WTC11 (cell line): Measurements from ENCODE around the gene NOL4L.

Source experiments
- CTCF ChIP-seq: fragments of 200-600 bp; IDR thresholded peaks from 2 replicates; pipeline ENCODE4 v1.8.0; 2022; ENCODE audit warnings: antibody characterized with exemption
- TEAD1 ChIP-seq: sonication (generic); formaldehyde crosslinking; IDR thresholded peaks from 2 replicates; pipeline ENCODE4 v1.8.0; 2022; ENCODE audit warnings: mild to moderate bottlenecking, missing genetic modification reagents
- TF ChIP-seq, protein P1 (sequence below): sonication (generic); formaldehyde crosslinking; IDR thresholded peaks from 2 replicates; pipeline ENCODE4 v1.8.1; 2023; ENCODE audit warnings: mild to moderate bottlenecking, moderate library complexity, missing genetic modification reagents

- no peak for TF ChIP-seq TEAD1
- no peak for TF ChIP-seq CTCF
- TF ChIP-seq, protein P1, sequence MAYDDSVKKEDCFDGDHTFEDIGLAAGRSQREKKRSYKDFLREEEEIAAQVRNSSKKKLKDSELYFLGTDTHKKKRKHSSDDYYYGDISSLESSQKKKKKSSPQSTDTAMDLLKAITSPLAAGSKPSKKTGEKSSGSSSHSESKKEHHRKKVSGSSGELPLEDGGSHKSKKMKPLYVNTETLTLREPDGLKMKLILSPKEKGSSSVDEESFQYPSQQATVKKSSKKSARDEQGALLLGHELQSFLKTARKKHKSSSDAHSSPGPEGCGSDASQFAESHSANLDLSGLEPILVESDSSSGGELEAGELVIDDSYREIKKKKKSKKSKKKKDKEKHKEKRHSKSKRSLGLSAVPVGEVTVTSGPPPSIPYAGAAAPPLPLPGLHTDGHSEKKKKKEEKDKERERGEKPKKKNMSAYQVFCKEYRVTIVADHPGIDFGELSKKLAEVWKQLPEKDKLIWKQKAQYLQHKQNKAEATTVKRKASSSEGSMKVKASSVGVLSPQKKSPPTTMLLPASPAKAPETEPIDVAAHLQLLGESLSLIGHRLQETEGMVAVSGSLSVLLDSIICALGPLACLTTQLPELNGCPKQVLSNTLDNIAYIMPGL: no peak
These were observed 89.2 kb downstream of the NOL4L start for GRCh38 chr20:32495949-32496348.
